SK-N-SH (cell line): Measurements from ENCODE around the gene ZNF664. TPM values are rescaled to one million over a fixed set of nuclear protein-coding genes. Genes with fewer than 3 reads are reported as not detected.

Experiments
- CTCF ChIA-PET: fragments of 300-600, 350-600 bp; formaldehyde crosslinking; extraction: SDS; loops from one replicate; lab custom pipeline; 2021; lab: Yijun Ruan, JAX
- POLR2A ChIA-PET: fragments of 350-600 bp; sonication (Branson Sonifier 250); formaldehyde crosslinking; extraction: SDS; loops from one replicate; lab custom pipeline; 2020; ENCODE audit warnings: antibody characterized with exemption, inconsistent platforms; lab: Yijun Ruan, JAX
- DNase-seq: peaks from one replicate; pipeline ENCODE4 v3.0.0; 2012
- H2AFZ ChIP-seq: fragments of 200-600 bp; sonication (generic); 2 replicates; pipeline ENCODE4 v1.8.1; 2016; ENCODE audit warnings: antibody characterized with exemption, mild to moderate bottlenecking, low read depth
- H3F3A ChIP-seq: fragments of 200-600 bp; sonication (generic); replicated peaks from 2 replicates; pipeline ENCODE3; 2016; ENCODE audit warnings: antibody characterized with exemption, mild to moderate bottlenecking; ENCODE audit not compliant: insufficient read depth
- H3K27ac ChIP-seq, 2 experiments: fragments of 200-500 bp in 1 of 2; fragments of 200-600 bp in 1 of 2; sonication (Bioruptor generic) in 1 of 2; sonication (generic), shearing (Covaris generic) in 1 of 2; 2 replicates each; pipeline versions ENCODE4 v1.5.1 to v1.6.1; 2014 to 2016; ENCODE audit warnings: low read depth in 2 of 2, inconsistent platforms in 1 of 2, low read length in 1 of 2, mild to moderate bottlenecking in 1 of 2, mixed read lengths in 1 of 2
- H3K27me3 ChIP-seq: fragments of 200-600 bp; sonication (generic), shearing (Covaris generic); 2 replicates; pipeline ENCODE4 v1.6.1; 2016; ENCODE audit warnings: mixed run types; ENCODE audit not compliant: insufficient read depth
- H3K36me3 ChIP-seq, 2 experiments: fragments of 200-500 bp in 1 of 2; fragments of 200-600 bp in 1 of 2; sonication (Bioruptor generic) in 1 of 2; sonication (generic) in 1 of 2; replicated peaks in 1 of 2; 2 replicates each; pipeline versions ENCODE3 to v1.5.1; 2014 to 2016; ENCODE audit warnings: low read length in 1 of 2, mild to moderate bottlenecking in 1 of 2; ENCODE audit not compliant: insufficient read depth in 2 of 2, control insufficient read depth in 1 of 2
- H3K4me1 ChIP-seq, 2 experiments: fragments of 200-500 bp in 1 of 2; fragments of 200-600 bp in 1 of 2; sonication (Bioruptor generic) in 1 of 2; sonication (generic), shearing (Covaris generic) in 1 of 2; 2 replicates each; pipeline versions ENCODE4 v1.5.1 to v1.6.1; 2014 to 2016; ENCODE audit warnings: low read depth in 1 of 2, low read length in 1 of 2, mixed run types in 1 of 2; ENCODE audit not compliant: insufficient read depth in 2 of 2, control insufficient read depth in 1 of 2
- H3K4me2 ChIP-seq: fragments of 200-600 bp; sonication (generic), shearing (Covaris generic); 2 replicates; pipeline ENCODE4 v1.6.1; 2017; ENCODE audit warnings: mixed run types
- H3K4me3 ChIP-seq, 2 experiments: fragments of 200-500 bp in 1 of 2; fragments of 200-600 bp in 1 of 2; sonication (Bioruptor generic) in 1 of 2; sonication (generic), shearing (Covaris generic) in 1 of 2; 2 replicates each; pipeline versions ENCODE4 v1.5.1 to v1.8.1; 2014 to 2016; ENCODE audit warnings: low read depth in 2 of 2, inconsistent platforms in 1 of 2, low read length in 1 of 2, mild to moderate bottlenecking in 1 of 2, mixed read lengths in 1 of 2, moderate library complexity in 1 of 2
- H3K79me2 ChIP-seq: fragments of 200-600 bp; sonication (generic); 2 replicates; pipeline ENCODE4 v1.8.1; 2017; ENCODE audit warnings: mild to moderate bottlenecking; ENCODE audit not compliant: insufficient read depth
- H3K9ac ChIP-seq: fragments of 200-600 bp; sonication (generic); 2 replicates; pipeline ENCODE4 v1.6.1; 2017; ENCODE audit warnings: mixed run types
- H3K9me2 ChIP-seq: fragments of 200-600 bp; sonication (generic); 2 replicates; pipeline ENCODE4 v1.6.1; 2017; ENCODE audit warnings: mixed run types
- H3K9me3 ChIP-seq: fragments of 200-600 bp; sonication (generic); 2 replicates; pipeline ENCODE4 v1.6.1; 2017; ENCODE audit warnings: mixed run types, mild to moderate bottlenecking, moderate library complexity
- H4K20me1 ChIP-seq: fragments of 200-600 bp; sonication (generic); 2 replicates; pipeline ENCODE4 v1.6.1; 2017; ENCODE audit warnings: mild to moderate bottlenecking, mixed run types; ENCODE audit not compliant: insufficient read depth
- CHD2 ChIP-seq: fragments of 150-350 bp; IDR thresholded peaks from 2 replicates; pipeline ENCODE4 v1.6.1; 2018; ENCODE audit warnings: low read length; ENCODE audit not compliant: partially characterized antibody
- CTCF ChIP-seq: fragments of 200-600 bp; sonication (generic); IDR thresholded peaks from 2 replicates; pipeline ENCODE4 v1.6.1; 2017; ENCODE audit warnings: antibody characterized with exemption, mild to moderate bottlenecking, moderate library complexity
- EP300 ChIP-seq, 2 experiments: IDR thresholded peaks; 2 replicates each; pipeline versions ENCODE4 v1.4.0 to v1.6.1; 2012; ENCODE audit warnings: borderline replicate concordance in 1 of 2, low read depth in 1 of 2, low read length in 1 of 2
- FOSL2 ChIP-seq: IDR thresholded peaks from 2 replicates; pipeline ENCODE4 v1.4.0; 2012; ENCODE audit warnings: low read depth, mild to moderate bottlenecking, moderate library complexity, borderline replicate concordance
- FOXJ3 ChIP-seq: sonication (generic); formaldehyde crosslinking; IDR thresholded peaks from 2 replicates; pipeline ENCODE4 v1.5.1; 2020; ENCODE audit warnings: mild to moderate bottlenecking, missing genetic modification reagents
- FOXM1 ChIP-seq: IDR thresholded peaks from 2 replicates; pipeline ENCODE4 v1.4.0; 2012; ENCODE audit warnings: low read depth, mild to moderate bottlenecking
- GATA2 ChIP-seq: sonication (generic); formaldehyde crosslinking; IDR thresholded peaks from 2 replicates; pipeline ENCODE4 v1.5.0; 2020; ENCODE audit warnings: mild to moderate bottlenecking, missing genetic modification reagents
- NRF1 ChIP-seq: IDR thresholded peaks from 2 replicates; pipeline ENCODE4 v1.6.1; 2012; ENCODE audit warnings: low read depth, mild to moderate bottlenecking, low read length
- PBX3 ChIP-seq: IDR thresholded peaks from 2 replicates; pipeline ENCODE4; 2012
- RAD21 ChIP-seq: IDR thresholded peaks from 2 replicates; pipeline ENCODE4 v1.6.1; 2012; ENCODE audit warnings: mild to moderate bottlenecking, low read length
- RFX5 ChIP-seq: IDR thresholded peaks from 2 replicates; pipeline ENCODE4 v1.6.1; 2012; ENCODE audit warnings: mild to moderate bottlenecking, improper control_type of control experiment, low read length
- RXRA ChIP-seq: IDR thresholded peaks from 2 replicates; pipeline ENCODE4 v1.4.0; 2012; ENCODE audit warnings: low read depth, mild to moderate bottlenecking, borderline replicate concordance
- SMC3 ChIP-seq: IDR thresholded peaks from 2 replicates; pipeline ENCODE4 v1.6.1; 2012; ENCODE audit warnings: low read depth, low read length, improper control_type of control experiment
- YY1 ChIP-seq: IDR thresholded peaks from 2 replicates; pipeline ENCODE4 v1.4.0; 2012; ENCODE audit warnings: low read depth, mild to moderate bottlenecking
- ZBTB33 ChIP-seq: IDR thresholded peaks from 2 replicates; pipeline ENCODE4 v1.4.0; 2012; ENCODE audit warnings: low read depth, borderline replicate concordance
- WGBS: methylation state at CpG from one replicate; pipeline ENCODE4 v1.1.6; 2017; ENCODE audit warnings: low lambda C conversion rate; 5-methylcytosine and 5-hydroxymethylcytosine counted together
- polyA plus RNA-seq, 3 experiments: library from polyadenylated mRNA; depleted of rRNA; stranded (reverse); fragments of >200 nt; gene quantifications; 2 replicates each; pipeline ENCODE4 v1.2.3, GENCODE V29; 2012

ZNF664 gene
- polyA plus RNA-seq, 1 of the 3 experiments (the other 2 are of a cell fraction): 34.9 TPM

GRCh38 chr12:124006846-124007713, 34.1 kb downstream of the ZNF664 start:
- 0 out of 2 replicates have a peak, but pooled peaks cover 4% of the 10 kb centered on the region for H4K20me1 ChIP-seq
- H3K9me3 ChIP-seq: no peaks in the 10 kb centered on the region
- no peak overlapping the region; a peak in 1 of 4 replicates for H3K27ac ChIP-seq
- no peak overlapping the region for H3K9ac ChIP-seq
- TF ChIP-seq CHD2: no peak
- TF ChIP-seq NRF1: no peak
- no peak for TF ChIP-seq RXRA
- no peak for TF ChIP-seq SMC3
- TF ChIP-seq ZBTB33: no peak
- no peak for TF ChIP-seq YY1
- TF ChIP-seq FOXM1: no peak
- TF ChIP-seq EP300 (IDR thresholded peaks at IDR 0.05; ENCODE audit: borderline replicate concordance in 1 of 2, low read depth in 1 of 2, low read length in 1 of 2): no peak
- TF ChIP-seq PBX3: no peak
- no peak for TF ChIP-seq RFX5
- TF ChIP-seq RAD21: no peak
- TF ChIP-seq CTCF: no peak
- TF ChIP-seq FOSL2: no peak
- TF ChIP-seq GATA2: no peak
- TF ChIP-seq FOXJ3 (CRISPR knock-in tag): no peak
- 89% methylated on average over 11 of the region's 14 CpGs for WGBS
- no peak for DNase-seq
- peaks cover 23 to 49% of the 10 kb centered on the region in 2 experiments for H3K36me3 ChIP-seq
- no peak overlapping the region for H3K4me3 ChIP-seq
- H3K4me2 ChIP-seq: no peak overlapping the region
- no peaks in the 10 kb centered on the region for H3K9me2 ChIP-seq
- peaks cover 16% of the 10 kb centered on the region; the same call in 1 of the 2 replicates for H3K79me2 ChIP-seq
- H3F3A ChIP-seq: no peaks in the 10 kb centered on the region
- CTCF ChIA-PET: interaction anchor here (1.0 to 1.6 kb wide), 3 partner anchors 23 to 765 kb away, joined by 3 to 5 read pairs (median 4); no protein-coding TSS in a partner anchor
- POLR2A ChIA-PET: no interaction called here
- H2AFZ ChIP-seq: no peak overlapping the region
- no peaks in the 10 kb centered on the region for H3K27me3 ChIP-seq
- H3K4me1 ChIP-seq: peaks cover 0 to 7% of the 10 kb centered on the region in 2 experiments; a peak in 1 of 4 replicates
